PC-9 (cell line): ENCODE results near the gene XYLB. TPM values are rescaled to one million over a fixed set of nuclear protein-coding genes. Genes with fewer than 3 reads are reported as not detected.

Source experiments
- BruUV-seq: library from RNA; stranded (reverse); fragments of 400-500 nt; replicated peaks from 2 replicates; lab custom pipeline; 2021; lab: Mats Ljungman, UMichigan
- CTCF ChIA-PET: fragments of 300-600 bp; sonication (Branson Sonifier 250); formaldehyde crosslinking; loops from one replicate; lab custom pipeline; 2022; ENCODE audit warnings: antibody characterized with exemption; lab: Charles Lee
- POLR2A ChIA-PET: fragments of 300-600 bp; sonication (Branson Sonifier 250); formaldehyde crosslinking; loops from one replicate; lab custom pipeline; 2022; ENCODE audit warnings: antibody characterized with exemption; ENCODE audit not compliant: unreplicated experiment; lab: Charles Lee
- DNase-seq, 2 experiments: peaks; one replicate each; pipeline versions ENCODE4 v3.0.0 to v3.0.0-alpha.2; 2015 to 2022; ENCODE audit warnings: mixed read lengths in 1 of 2
- H2AFZ ChIP-seq: fragments of 200-600 bp; sonication (generic); 2 replicates; pipeline ENCODE4 v1.8.1; 2017; ENCODE audit warnings: antibody characterized with exemption
- H3F3A ChIP-seq: fragments of 200-600 bp; sonication (generic); 2 replicates; pipeline ENCODE4 v1.8.1; 2017; ENCODE audit warnings: antibody characterized with exemption, mild to moderate bottlenecking, low read depth; ENCODE audit not compliant: insufficient read depth
- H3K27ac ChIP-seq: fragments of 200-600 bp; sonication (generic); 2 replicates; pipeline ENCODE4 v1.6.1; 2016; ENCODE audit warnings: mixed run types
- H3K27me3 ChIP-seq: fragments of 200-600 bp; sonication (generic); 2 replicates; pipeline ENCODE4 v1.6.1; 2016; ENCODE audit warnings: low read depth, mixed run types; ENCODE audit not compliant: insufficient read depth
- H3K36me3 ChIP-seq: fragments of 200-600 bp; sonication (generic); 2 replicates; pipeline ENCODE4 v1.6.1; 2016; ENCODE audit warnings: low read depth, mixed run types
- H3K4me1 ChIP-seq: fragments of 200-600 bp; sonication (generic); replicated peaks from 2 replicates; pipeline ENCODE4 v1.6.1; 2016; ENCODE audit warnings: mixed run types; ENCODE audit not compliant: insufficient read depth
- H3K4me2 ChIP-seq: fragments of 200-600 bp; sonication (generic); 2 replicates; pipeline ENCODE4 v1.6.1; 2017; ENCODE audit warnings: mixed run types
- H3K4me3 ChIP-seq: fragments of 200-600 bp; sonication (generic); 2 replicates; pipeline ENCODE4 v1.6.1; 2016; ENCODE audit warnings: mixed run types
- H3K79me2 ChIP-seq: fragments of 200-600 bp; sonication (generic); 2 replicates; pipeline ENCODE4 v1.6.1; 2017; ENCODE audit warnings: low read depth, mixed run types
- H3K9me2 ChIP-seq: fragments of 200-600 bp; sonication (generic); 2 replicates; pipeline ENCODE4 v1.8.1; 2017; ENCODE audit warnings: mild to moderate bottlenecking; ENCODE audit not compliant: insufficient read depth
- H3K9me3 ChIP-seq: fragments of 200-600 bp; sonication (generic); 2 replicates; pipeline ENCODE4 v1.8.1; 2016; ENCODE audit warnings: low read depth; ENCODE audit not compliant: insufficient read depth
- H4K20me1 ChIP-seq: fragments of 200-600 bp; sonication (generic); 2 replicates; pipeline ENCODE4 v1.8.1; 2017; ENCODE audit not compliant: insufficient read depth
- CTCF ChIP-seq: fragments of 200-600 bp; sonication (generic); conservative IDR thresholded peaks from 2 replicates; pipeline ENCODE4 v1.6.1; 2017; ENCODE audit warnings: mixed run types, antibody characterized with exemption, mild to moderate bottlenecking, moderate library complexity
- EZH2 ChIP-seq: fragments of 200-600 bp; sonication (generic); IDR thresholded peaks from 2 replicates; pipeline ENCODE4 v1.8.0; 2017; ENCODE audit warnings: antibody characterized with exemption, low read depth
- intact Hi-C: fragments of 100-400 bp; cut with micrococcal nuclease; formaldehyde crosslinking; loops from one replicate; pipeline ENCODE4 v1.10.0; 2022; ENCODE audit not compliant: unreplicated experiment
- total RNA-seq: library from RNA; stranded (reverse); gene quantifications from 2 replicates; pipeline ENCODE4 v1.2.3, GENCODE V29; 2021

The XYLB gene
- total RNA-seq, 1 experiment from 2014 or later: 2.4 TPM

- H3K9me2 ChIP-seq: no peaks in the 10 kb centered on the region
- intact Hi-C loops: no loop called here
- H3K27me3 ChIP-seq: no peaks in the 10 kb centered on the region
- H3K79me2 ChIP-seq: no peaks in the 10 kb centered on the region
- H3K4me2 ChIP-seq: no peak overlapping the region
- H3K27ac ChIP-seq: no peak overlapping the region
- no peaks in the 10 kb centered on the region for H3F3A ChIP-seq
- H4K20me1 ChIP-seq: no peaks in the 10 kb centered on the region
- H3K4me3 ChIP-seq: no peak overlapping the region
- H3K4me1 ChIP-seq: no peaks in the 10 kb centered on the region
- no peaks in the 10 kb centered on the region for H3K9me3 ChIP-seq
- ChIA-PET CTCF (interaction anchor here (0.5 kb wide), 1 partner anchor 15 kb away, joined by 9 read pairs; no protein-coding TSS in a partner anchor), POLR2A (no interaction called here)
- DNase-seq: no peak
- no peak overlapping the region for H2AFZ ChIP-seq
- no peaks in the 10 kb centered on the region for H3K36me3 ChIP-seq
- no TSS peak for BruUV-seq
- no peak for TF ChIP-seq EZH2
- no peak for TF ChIP-seq CTCF
Observed at GRCh38 chr3:38314112-38314763, 32.3 kb upstream of the XYLB start.

GRCh38 chr3:38314764-38315487, 31.7 kb upstream of the XYLB start:
- no peak for TF ChIP-seq EZH2
- TF ChIP-seq CTCF: no peak
- Histone ChIP-seq H3K4me1 (no peaks in the 10 kb centered on the region), H3K9me3 (no peaks in the 10 kb centered on the region), H2AFZ (no peak overlapping the region), H3K36me3 (no peaks in the 10 kb centered on the region), H3F3A (no peaks in the 10 kb centered on the region), H3K79me2 (no peaks in the 10 kb centered on the region), H4K20me1 (no peaks in the 10 kb centered on the region), H3K27me3 (no peaks in the 10 kb centered on the region), H3K9me2 (no peaks in the 10 kb centered on the region), H3K27ac (no peak overlapping the region), H3K4me2 (no peak overlapping the region), H3K4me3 (no peak overlapping the region)
- POLR2A ChIA-PET: no interaction called here
- no peak for DNase-seq
- intact Hi-C loops: no loop called here
- BruUV-seq: no TSS peak
- CTCF ChIA-PET: no interaction called here

- Histone ChIP-seq H3K27me3 (no peaks in the 10 kb centered on the region), H4K20me1 (no peaks in the 10 kb centered on the region), H3K79me2 (no peaks in the 10 kb centered on the region), H3K4me1 (no peaks in the 10 kb centered on the region), H3F3A (no peaks in the 10 kb centered on the region), H3K36me3 (no peaks in the 10 kb centered on the region), H3K9me3 (no peaks in the 10 kb centered on the region), H3K27ac (no peak overlapping the region), H3K4me3 (no peak overlapping the region), H3K9me2 (no peaks in the 10 kb centered on the region), H3K4me2 (no peak overlapping the region), H2AFZ (no peak overlapping the region)
- intact Hi-C loops: no loop called here
- TF ChIP-seq CTCF (no peak), EZH2 (no peak)
- ChIA-PET POLR2A (no interaction called here), CTCF (no interaction called here)
- no peak for DNase-seq
- no TSS peak for BruUV-seq
Observed at GRCh38 chr3:38315488-38316230, 30.9 kb upstream of the XYLB start.
